ENCODE measurements around the gene CECR2.
"Not testable (repeated sequence)": the region's sequence is repeated elsewhere in the genome, so short reads cannot be mapped to it uniquely, and the experiment has no call there.

The CECR2 gene

GRCh38 chr22:17407643-17408042 is 38.4 kb downstream of the CECR2 start:
- FAIRE-seq, result no peak

- no peak for FAIRE-seq
Observed at GRCh38 chr22:17410576-17410975, 41.3 kb downstream of the CECR2 start.

GRCh38 chr22:17411213-17411612 is 42.0 kb downstream of the CECR2 start:
- FAIRE-seq, result no peak

DNA sequence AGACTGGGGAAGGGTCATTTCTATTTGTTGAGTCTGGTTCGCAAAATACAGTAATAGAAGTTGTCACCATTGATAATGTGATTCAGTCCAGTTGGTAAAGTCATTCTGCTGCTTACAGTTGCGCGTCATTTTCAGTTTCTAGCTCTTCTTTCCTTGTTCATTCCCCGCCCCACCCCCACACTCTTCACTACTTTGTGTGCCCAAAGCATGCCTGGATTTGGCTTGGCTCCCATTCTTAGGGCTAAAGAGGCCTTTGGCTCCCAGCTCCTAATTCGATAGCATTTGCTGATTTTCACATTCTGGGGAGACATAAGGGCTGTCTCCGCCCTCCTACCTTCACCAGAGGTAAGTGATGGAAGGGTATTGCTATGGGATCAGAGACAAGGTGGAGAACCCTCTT is 43.0 kb downstream of the CECR2 start:
- no peak for FAIRE-seq

- no peak for FAIRE-seq
Observed at GRCh38 chr22:17418890-17419324, 49.6 kb downstream of the CECR2 start.

DNA sequence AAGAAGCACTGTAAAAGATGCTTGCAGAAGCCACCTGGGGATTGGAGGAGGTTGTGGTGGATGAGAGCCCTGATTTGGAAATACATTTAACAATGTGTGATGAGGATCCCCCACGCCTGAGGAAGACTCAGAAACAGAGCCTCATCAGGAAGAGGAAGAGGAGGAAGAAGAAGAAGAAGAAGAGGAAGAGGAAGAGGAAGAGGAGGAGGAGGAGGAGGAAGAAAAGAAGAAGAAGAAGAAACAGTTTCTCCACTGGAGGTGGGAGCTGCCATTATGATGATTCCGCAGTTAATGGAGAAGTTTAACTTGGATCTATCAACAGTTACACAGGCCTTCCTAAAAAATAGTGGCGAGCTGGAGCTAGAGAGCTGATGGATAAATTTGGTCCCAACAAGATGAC is 50.1 kb downstream of the CECR2 start:
- FAIRE-seq, result no peak

DNA sequence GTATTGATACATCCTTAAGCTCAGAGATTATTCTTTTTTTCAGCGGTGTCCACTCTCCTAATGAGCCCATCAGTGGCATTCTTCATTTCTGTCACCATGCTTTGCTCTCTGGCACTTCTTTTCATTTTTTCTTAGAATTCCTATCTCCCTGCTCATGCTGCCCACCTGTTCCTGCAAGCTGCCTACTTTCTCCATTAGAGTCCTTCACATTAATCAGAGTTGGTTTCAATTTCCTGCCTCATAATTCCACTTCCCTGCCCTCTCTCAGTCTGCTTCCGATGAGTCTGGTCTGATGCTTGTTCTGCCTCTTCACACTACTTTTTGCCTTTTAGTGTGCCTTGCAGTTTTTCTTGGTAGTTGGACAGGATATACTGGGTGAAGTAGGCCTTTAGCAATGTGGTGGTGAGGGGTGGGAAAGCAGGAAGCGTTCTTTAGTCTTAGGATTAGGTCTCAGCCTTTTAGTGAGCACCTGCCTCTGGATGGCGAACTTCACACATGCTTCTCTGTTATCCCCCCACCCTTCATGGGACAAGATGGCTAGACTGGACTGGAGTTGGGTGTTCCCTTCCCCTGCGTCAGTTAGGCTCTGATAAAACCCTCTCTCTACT is 53.6 kb downstream of the CECR2 start:
- no peak for FAIRE-seq

DNA sequence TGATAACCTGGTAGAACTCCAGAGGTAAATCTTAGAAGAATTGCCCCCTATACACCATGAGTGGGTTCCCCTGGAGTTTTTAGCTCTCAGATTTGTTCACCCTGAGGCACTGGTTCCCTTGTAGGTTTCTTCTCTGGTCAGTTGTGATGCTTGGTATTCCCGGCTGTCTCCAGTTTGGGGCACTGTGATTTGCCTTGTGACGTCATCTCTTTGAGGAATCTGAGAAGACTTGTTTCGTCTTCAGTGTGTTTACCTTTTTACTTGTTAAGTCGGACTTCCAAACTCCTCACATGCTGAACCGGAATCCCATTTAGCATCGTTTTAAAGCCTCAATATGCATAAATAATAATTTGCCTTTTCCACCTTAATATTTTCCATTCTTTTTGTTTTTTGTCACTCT is 54.4 kb downstream of the CECR2 start:
- no peak for FAIRE-seq

DNA sequence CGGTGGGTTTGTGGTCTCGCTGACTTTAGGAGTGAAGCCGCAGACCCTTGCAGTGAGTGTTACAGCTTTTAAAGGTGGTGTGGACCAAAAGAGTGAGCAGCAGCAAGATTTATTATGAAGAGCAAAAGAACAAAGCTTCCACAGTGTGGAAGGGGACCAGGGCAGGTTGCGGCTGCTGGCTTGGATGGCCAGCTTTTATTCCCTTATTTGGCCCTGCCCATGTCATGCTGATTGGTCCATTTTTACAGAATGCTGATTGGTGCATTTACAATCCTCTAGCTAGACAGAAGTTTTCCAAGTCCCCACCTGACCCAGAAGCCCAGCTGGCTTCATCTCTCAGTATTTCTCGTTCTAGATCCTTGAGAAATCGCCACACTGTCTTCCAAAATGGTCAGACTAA is 58.3 kb downstream of the CECR2 start:
- FAIRE-seq, result not testable (repeated sequence)

DNA sequence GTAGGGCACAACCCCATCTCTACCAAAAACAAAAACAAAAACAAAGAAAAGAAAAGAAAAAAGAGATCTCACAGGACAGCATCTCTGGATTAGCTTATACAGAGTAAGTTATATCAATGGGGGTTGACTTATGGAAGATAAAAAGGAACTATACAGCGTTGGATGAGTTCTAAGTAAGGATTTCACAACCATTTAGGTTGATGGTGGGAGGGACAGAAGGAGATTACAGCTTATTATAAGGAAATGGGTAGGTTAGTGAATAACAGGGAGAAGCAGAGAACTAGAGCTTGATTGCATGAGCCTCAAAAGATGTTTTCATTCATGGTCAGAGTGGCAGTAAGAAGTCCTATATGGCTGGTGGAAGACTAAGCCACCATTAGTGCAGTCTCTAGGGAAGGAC is 60.3 kb downstream of the CECR2 start:
- no peak for FAIRE-seq

GRCh38 chr22:17430412-17430811 is 61.2 kb downstream of the CECR2 start:
- no peak for FAIRE-seq

GRCh38 chr22:17431179-17431578 is 61.9 kb downstream of the CECR2 start:
- no peak for FAIRE-seq

DNA sequence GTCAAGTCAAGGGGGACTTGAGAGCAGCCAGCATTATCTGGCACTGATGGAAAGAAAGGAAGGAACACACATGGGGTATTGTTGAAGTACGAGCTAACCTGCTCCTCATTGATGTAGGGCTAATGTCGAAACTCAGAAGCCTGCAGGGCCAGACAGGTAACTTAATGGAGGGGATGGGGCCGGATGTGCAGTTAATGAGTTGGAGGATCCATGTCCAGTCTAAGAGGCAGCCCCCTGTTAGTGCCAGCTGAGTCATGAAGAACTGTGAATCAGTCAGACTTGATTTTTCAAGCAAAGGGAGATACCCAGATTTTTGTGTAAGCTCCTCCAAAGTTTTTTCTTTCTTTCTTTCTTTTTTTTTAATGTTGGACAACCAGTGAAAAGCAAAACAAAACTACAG is 65.6 kb downstream of the CECR2 start:
- FAIRE-seq, result no peak

DNA sequence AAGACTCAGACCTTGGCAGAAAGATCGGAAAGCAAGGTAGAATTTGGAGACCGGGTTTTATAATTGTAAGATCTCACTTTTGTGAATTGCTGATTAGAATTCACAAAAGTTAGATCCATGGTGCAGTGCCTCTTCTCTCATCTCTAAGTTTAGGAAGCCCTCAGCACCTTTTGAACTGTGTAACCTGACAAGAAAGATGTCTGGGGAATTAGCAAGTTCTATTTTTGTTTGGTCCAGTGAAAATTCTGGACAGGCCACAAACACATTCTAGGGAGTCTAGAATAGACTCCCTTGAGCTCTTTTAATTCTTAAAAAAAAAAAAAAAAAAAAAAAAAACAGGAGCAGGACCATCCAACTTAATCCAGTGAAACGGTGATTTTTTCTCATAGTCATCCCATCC is 66.1 kb downstream of the CECR2 start:
- FAIRE-seq, result no peak

DNA sequence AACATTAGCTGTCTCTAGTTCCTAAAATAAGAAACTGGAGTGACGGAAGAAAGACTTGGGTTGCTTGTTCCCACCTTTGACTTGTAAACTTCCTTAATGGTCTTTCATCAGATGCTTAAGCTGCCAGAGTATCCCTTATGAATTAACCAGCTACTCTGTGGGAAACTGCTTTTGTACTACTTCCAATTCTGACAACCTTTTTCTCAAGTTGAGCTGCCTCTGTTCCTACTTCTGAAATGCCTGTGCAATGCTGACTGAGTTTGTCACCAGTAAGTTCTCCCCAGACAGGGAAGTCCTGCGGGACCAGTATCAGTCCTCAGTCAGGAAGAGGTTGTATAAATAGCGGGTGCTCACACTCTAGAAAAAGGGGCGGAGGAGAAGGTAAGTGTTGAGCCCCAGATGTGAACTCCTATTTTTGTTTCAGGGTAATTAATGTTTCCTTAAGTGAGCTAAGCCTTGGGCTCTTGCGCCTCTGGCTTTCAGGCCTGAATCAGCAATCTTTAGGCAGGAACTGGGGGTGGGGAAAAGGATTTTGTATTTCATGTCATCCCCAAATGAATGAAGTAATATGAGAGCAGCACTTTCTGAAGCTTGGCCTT is 67.2 kb downstream of the CECR2 start:
- no peak for FAIRE-seq

DNA sequence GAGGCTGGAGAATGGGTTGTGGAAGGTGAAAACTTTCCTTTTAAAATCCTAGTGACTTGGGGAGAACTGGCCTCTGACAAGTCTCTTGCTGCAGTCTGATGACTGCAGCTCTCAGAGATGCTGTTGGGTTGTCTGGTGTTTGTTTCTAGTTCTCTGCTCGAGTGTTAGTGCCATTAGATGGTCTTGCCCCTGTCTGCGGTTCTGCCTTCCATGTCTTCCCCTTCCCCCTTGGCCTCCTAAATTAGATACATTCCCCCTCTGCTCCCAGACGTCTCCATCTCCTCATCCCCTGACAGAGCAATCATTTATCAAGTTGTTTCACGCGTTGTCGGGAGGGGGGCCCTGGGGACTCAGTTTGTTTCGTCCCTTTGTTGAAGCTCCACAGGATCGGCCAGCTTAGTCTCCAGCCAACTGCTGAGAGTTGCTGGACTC is 67.7 kb downstream of the CECR2 start:
- FAIRE-seq, result no peak

- no peak for FAIRE-seq
Observed at GRCh38 chr22:17438026-17438425, 68.8 kb downstream of the CECR2 start.

DNA sequence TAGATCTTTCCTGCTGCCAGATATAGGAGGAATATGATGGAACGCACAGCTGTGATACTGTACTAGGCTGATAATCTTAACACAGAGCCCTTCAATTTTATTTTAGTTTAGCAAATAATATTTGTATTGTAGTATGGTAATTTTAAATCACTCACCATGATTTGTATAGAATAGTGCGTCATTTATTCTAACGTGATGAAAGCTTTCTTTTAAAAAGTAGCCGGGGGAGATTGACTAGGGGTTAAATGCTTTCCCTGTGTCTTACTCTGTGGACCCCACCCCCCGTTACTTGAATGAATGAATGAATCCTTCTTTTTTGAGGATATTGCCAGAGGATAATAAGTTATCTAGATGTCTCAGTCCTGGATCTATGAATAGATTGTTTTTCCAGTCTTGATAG is 72.1 kb downstream of the CECR2 start:
- no peak for FAIRE-seq

DNA sequence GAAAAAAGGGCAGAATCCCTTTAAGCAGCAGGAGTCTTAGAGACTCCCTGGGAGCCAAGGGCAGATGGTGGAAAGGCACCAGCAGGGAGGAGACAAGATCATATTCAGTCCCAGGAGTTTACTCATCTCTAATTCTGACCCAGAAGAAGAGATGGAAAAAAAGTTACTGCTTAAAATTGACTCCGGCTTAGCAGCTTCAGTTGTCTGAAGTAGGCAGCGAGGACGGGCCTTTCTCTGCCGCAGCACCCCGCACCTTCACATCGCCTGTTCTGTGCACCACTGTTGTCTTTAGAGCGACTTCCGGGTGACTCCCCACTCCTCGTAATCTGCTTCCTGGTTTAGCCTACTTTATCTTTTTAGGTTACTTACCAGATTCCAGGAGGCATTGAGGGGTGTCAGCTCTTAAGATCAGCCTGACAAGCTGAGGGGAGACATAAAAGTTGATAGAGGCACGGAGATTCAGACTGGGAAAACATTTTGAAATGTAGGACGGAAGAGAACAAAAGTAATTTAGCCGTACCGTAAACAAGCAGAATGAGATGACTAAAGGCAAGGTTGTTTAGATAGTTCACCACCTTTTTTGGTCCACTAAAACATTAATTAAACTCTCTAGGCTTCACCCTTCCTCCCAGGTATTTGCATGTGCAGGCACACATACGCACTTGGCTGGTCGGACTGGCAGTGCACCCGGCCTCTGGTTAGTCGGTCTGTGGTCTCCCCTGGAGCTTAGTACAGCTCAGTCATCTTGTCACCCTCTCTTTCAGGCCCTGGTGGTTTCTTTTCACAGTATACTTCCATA is 74.3 kb downstream of the CECR2 start:
- no peak for FAIRE-seq

GRCh38 chr22:17444204-17444504 is 74.9 kb downstream of the CECR2 start:
- FAIRE-seq, result no peak

DNA sequence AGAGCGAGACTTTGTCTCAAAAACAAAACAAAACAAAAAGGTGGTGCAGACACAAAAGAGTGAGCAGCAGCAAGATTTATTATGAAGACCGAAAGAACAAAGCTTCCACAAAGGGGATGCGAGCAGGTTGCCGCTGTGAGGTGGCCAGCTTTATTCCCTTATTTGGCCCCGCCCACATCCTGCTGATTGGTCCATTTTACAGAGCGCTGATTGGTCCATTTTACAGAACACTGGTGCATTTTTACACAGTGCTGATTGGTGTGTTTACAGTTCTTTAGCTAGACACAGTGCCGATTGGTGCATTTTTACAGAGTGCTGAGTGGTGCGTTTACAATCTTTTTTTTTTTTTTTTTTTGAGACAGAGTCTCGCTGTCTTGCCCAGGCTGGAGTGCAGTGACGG is 77.4 kb downstream of the CECR2 start:
- no peak for FAIRE-seq

DNA sequence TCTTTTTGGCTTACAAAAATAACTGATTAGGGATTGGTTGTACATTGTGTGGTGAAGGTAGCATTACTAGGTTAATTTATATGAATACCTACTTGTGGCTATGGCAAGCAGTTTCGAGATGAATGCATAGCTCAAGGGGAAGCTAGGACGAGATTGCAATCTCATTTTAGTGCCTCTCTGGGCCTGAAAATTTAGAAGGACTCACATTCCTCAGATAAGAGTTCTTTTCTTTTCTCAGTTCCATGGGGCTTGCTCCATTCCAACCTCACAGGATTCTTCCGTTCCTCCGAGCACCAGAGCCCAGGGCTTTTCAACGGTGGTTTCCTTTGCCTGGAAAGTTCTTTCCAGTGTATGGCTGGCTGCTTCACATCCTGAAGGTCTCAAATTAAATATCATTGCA is 82.1 kb downstream of the CECR2 start:
- FAIRE-seq, result no peak

DNA sequence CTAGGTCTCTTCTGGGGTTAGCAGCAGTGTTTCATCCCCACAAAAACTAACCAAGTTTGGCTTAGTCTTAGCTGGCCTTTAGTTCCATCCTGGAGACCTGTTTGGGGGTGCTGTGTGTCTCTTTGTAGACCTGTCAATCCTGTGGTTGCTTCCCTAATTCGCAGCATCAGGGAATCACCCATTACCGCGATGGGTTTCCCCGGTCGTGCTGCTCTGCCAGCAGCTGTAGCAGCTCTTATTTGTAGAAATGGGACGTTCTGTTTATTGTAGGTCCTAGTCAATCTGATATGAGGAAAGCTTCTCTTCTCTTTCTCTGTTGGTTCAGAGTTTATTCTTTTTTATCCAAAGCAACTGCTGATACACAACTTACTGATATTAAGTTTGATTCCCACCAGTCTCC is 91.6 kb downstream of the CECR2 start:
- no peak for FAIRE-seq

- no peak for FAIRE-seq
Observed at GRCh38 chr22:17470880-17471500, 101.7 kb downstream of the CECR2 start.

Measured in endometrium (tissue), 2 donors.